ENCODE measurements around the gene UAP1L1.

DNA sequence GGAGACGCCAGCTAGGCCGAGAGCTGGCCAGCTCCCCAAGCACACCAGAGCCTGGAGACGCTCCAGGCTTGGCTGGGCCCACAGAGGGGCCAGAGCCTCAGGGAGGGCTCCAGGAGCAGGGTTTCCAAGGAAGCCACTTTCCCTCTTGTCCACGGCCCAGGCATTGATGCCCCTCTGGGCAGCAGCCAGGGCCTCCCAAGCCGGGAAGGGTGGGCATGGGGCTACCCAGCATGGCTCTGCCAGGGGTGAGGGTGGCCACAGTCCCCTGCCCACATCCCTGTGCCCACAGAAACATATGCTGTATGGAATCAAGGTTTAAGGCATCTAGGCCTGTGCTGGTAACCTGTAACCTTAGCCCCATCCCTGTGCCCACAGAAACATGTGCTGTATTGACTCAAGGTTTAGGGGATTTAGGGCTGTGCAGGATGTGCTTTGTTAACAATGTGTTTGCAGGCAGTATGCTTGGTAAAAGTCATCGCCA, 38.8 kb downstream of the UAP1L1 start:
- TF ChIP-seq CTCF (IDR thresholded peaks at IDR 0.05): no peak
- no peak for TF ChIP-seq POLR2A (IDR thresholded peaks at IDR 0.05)
- no peak for TF ChIP-seq POLR2AphosphoS5 (IDR thresholded peaks at IDR 0.05)

Data from suprapubic skin (tissue), 4 donors.